ENCODE data around the gene OR9A2. TPM values are rescaled to one million over a fixed set of nuclear protein-coding genes. Genes with fewer than 3 reads are reported as not detected.
"Not testable (repeated sequence)": the region's sequence is repeated elsewhere in the genome, so short reads cannot be mapped to it uniquely, and the experiment has no call there.

OR9A2 gene
- polyA plus RNA-seq, 1 experiment, result not detected

GRCh38 chr7:142997456-142997989 is 29.4 kb downstream of the OR9A2 start:
- TF ChIP-seq, protein P1, sequence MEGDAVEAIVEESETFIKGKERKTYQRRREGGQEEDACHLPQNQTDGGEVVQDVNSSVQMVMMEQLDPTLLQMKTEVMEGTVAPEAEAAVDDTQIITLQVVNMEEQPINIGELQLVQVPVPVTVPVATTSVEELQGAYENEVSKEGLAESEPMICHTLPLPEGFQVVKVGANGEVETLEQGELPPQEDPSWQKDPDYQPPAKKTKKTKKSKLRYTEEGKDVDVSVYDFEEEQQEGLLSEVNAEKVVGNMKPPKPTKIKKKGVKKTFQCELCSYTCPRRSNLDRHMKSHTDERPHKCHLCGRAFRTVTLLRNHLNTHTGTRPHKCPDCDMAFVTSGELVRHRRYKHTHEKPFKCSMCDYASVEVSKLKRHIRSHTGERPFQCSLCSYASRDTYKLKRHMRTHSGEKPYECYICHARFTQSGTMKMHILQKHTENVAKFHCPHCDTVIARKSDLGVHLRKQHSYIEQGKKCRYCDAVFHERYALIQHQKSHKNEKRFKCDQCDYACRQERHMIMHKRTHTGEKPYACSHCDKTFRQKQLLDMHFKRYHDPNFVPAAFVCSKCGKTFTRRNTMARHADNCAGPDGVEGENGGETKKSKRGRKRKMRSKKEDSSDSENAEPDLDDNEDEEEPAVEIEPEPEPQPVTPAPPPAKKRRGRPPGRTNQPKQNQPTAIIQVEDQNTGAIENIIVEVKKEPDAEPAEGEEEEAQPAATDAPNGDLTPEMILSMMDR (IDR thresholded peaks at IDR 0.05; ENCODE audit: low read depth, low read length), result no peak
- no peak overlapping the region for H3K4me3 ChIP-seq (ENCODE audit: low read depth, low read length)
- H3K9me3 ChIP-seq (ENCODE audit: control insufficient read depth, insufficient read depth, low read length), result no peaks in the 10 kb centered on the region; the same call in 1 of the 2 replicates
- H3K27me3 ChIP-seq (ENCODE audit: control insufficient read depth, insufficient read depth, low read length), result no peaks in the 10 kb centered on the region
- CTCF ChIA-PET, result interaction anchor here (1.4 to 12.7 kb wide), 3 partner anchors 10 to 221 kb away, joined by 4 to 406 read pairs (median 10); partner anchors contain the start of gene TAS2R40
- no peak overlapping the region for H3K27ac ChIP-seq (ENCODE audit: low read depth, low read length)
- POLR2A ChIA-PET, result no interaction called here
- DNase-seq (ENCODE audit: low read depth, low spot score), result no peak

- DNase-seq (ENCODE audit: low read depth, low spot score), result no peak
- TF ChIP-seq, protein P1 (IDR thresholded peaks at IDR 0.05; ENCODE audit: low read depth, low read length), result no peak
- CTCF ChIA-PET, result interaction anchor here (0.9 to 2.5 kb wide), 5 partner anchors 9 to 223 kb away, joined by 3 to 15 read pairs (median 4); no protein-coding TSS in a partner anchor
These were observed 34.5 kb downstream of the OR9A2 start for GRCh38 chr7:142992427-142992826.

GRCh38 chr7:142984297-142984696 is 42.6 kb downstream of the OR9A2 start:
- CTCF ChIA-PET, result no interaction called here
- Histone ChIP-seq H3K27me3 (ENCODE audit: control insufficient read depth, insufficient read depth, low read length) (no peaks in the 10 kb centered on the region), H3K27ac (ENCODE audit: low read depth, low read length) (no peak overlapping the region), H3K9me3 (ENCODE audit: control insufficient read depth, insufficient read depth, low read length) (peaks cover 11% of the 10 kb centered on the region), H3K4me3 (ENCODE audit: low read depth, low read length) (no peak overlapping the region)
- POLR2A ChIA-PET, result no interaction called here
- DNase-seq (ENCODE audit: low read depth, low spot score), result no peak
- TF ChIP-seq, protein P1 (IDR thresholded peaks at IDR 0.05; ENCODE audit: low read depth, low read length), result no peak

More at GRCh38 chr7:142992427-142992826, 34.5 kb downstream of the OR9A2 start:
- no peak overlapping the region for H3K27ac ChIP-seq (ENCODE audit: low read depth, low read length)
- peaks cover 2% of the 10 kb centered on the region; the same call in 1 of the 2 replicates for H3K9me3 ChIP-seq (ENCODE audit: control insufficient read depth, insufficient read depth, low read length)
- no peak overlapping the region for H3K4me3 ChIP-seq (ENCODE audit: low read depth, low read length)
- H3K27me3 ChIP-seq (ENCODE audit: control insufficient read depth, insufficient read depth, low read length), result no peaks in the 10 kb centered on the region
- POLR2A ChIA-PET, result no interaction called here

DNA sequence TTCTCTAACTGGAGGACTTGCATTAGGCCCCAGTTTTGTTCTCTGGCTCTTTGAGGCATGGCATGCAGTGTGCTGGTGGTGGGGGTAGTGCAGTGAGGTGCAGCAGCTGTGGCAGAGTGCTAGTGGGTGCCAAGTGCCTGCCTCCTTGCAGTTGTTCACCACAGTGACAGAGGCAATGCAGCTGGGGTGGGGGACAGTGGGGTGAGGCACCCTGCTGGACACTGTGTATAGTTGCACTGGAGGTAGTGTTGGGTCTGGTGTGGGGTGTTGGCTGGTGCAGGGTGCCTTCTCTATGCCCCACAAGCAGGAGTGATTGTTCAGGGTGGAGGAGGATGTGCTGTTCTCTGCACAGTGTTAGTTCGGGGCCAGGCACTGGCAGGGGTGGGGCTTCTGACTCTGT is 43.1 kb downstream of the OR9A2 start:
- CTCF ChIA-PET, result no interaction called here
- Histone ChIP-seq H3K27me3 (ENCODE audit: control insufficient read depth, insufficient read depth, low read length) (no peaks in the 10 kb centered on the region), H3K27ac (ENCODE audit: low read depth, low read length) (no peak overlapping the region), H3K9me3 (ENCODE audit: control insufficient read depth, insufficient read depth, low read length) (peaks cover 11% of the 10 kb centered on the region), H3K4me3 (ENCODE audit: low read depth, low read length) (no peak overlapping the region)
- TF ChIP-seq, protein P1 (IDR thresholded peaks at IDR 0.05; ENCODE audit: low read depth, low read length), result no peak
- POLR2A ChIA-PET, result no interaction called here
- DNase-seq (ENCODE audit: low read depth, low spot score), result no peak

DNA sequence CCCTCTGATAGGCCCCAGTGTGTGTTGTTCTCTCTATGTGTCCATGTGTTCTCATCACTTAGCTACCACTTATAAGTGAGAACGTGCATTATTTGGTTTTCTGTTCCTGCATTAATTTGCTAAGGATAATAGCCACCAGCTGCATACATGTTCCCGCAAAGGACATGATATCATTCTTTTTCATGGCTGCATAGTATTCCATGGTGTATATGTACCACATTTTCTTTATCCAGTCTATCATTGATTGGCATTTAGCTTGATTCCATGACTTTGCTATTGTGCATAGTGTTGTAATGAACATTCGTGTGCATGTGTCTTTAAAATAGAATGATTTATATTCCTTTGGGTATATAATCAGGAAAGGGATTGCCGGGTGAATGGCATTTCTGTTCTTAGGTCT is 48.5 kb downstream of the OR9A2 start:
- POLR2A ChIA-PET, result not testable (repeated sequence)
- CTCF ChIA-PET, result interaction anchor here (1.0 kb wide), 1 partner anchor 8 kb away, joined by 3 read pairs; no protein-coding TSS in a partner anchor

More for the DNA sequence above, 48.5 kb downstream of the OR9A2 start:
- H3K27ac ChIP-seq (ENCODE audit: low read depth, low read length); H3K27me3 ChIP-seq (ENCODE audit: control insufficient read depth, insufficient read depth, low read length); H3K9me3 ChIP-seq (ENCODE audit: control insufficient read depth, insufficient read depth, low read length); DNase-seq (ENCODE audit: low read depth, low spot score); H3K4me3 ChIP-seq (ENCODE audit: low read depth, low read length): not testable (repeated sequence)

Other genes with a start within 250 kb of the OR9A2 start
- 0.51 and 0.55 TPM in 2 replicates for gene EPHB6, start 172.1 kb downstream of the OR9A2 start, polyA plus RNA-seq (2011; rRNA removed)
- not detected in 2 replicates for gene TRPV6, start 141.4 kb downstream of the OR9A2 start, polyA plus RNA-seq (2011; rRNA removed)
- gene TRPV5, start 93.4 kb downstream of the OR9A2 start, polyA plus RNA-seq (2011; rRNA removed), result not detected in 2 replicates
- gene LLCFC1, start 87.6 kb downstream of the OR9A2 start, polyA plus RNA-seq (2011; rRNA removed), result not detected in 2 replicates
- 0.06 and 0.09 TPM in 2 replicates for gene KEL, start 64.8 kb downstream of the OR9A2 start, polyA plus RNA-seq (2011; rRNA removed)
- not detected in 2 replicates for gene OR6V1, start 25.2 kb upstream of the OR9A2 start, polyA plus RNA-seq (2011; rRNA removed)
- not detected in 2 replicates for gene PIP, start 104.9 kb upstream of the OR9A2 start, polyA plus RNA-seq (2011; rRNA removed)
- not detected in 2 replicates for gene TAS2R39, start 156.3 kb upstream of the OR9A2 start, polyA plus RNA-seq (2011; rRNA removed)
- gene TAS2R40, start 194.9 kb upstream of the OR9A2 start, polyA plus RNA-seq (2011; rRNA removed), result not detected in 2 replicates
- 100 and 116 TPM in 2 replicates for gene GSTK1, start 236.3 kb upstream of the OR9A2 start, polyA plus RNA-seq (2011; rRNA removed)